GM18519 (cell line): ENCODE measurements around the gene PRPH.
"Not testable (repeated sequence)": the region's sequence is repeated elsewhere in the genome, so short reads cannot be mapped to it uniquely, and the experiment has no call there.

Source experiments
- ATAC-seq: cut with Tn5 transposase; IDR thresholded peaks from one replicate; pipeline ENCODE4 v1.9.1; 2021; ENCODE audit warnings: mild to moderate bottlenecking, moderate library complexity; ENCODE audit not compliant: unreplicated experiment, low FRiP score

PRPH gene

GRCh38 chr12:49295082-49295936, at the start of gene PRPH:
Gene PRPH (plus strand): TSS chr12:49295147. CDS start chr12:49295201, 54 bp downstream.
- ATAC-seq: no peak

- ATAC-seq: no peak
Measured at GRCh38 chr12:49251357-49251756, 43.6 kb upstream of the PRPH start.

DNA sequence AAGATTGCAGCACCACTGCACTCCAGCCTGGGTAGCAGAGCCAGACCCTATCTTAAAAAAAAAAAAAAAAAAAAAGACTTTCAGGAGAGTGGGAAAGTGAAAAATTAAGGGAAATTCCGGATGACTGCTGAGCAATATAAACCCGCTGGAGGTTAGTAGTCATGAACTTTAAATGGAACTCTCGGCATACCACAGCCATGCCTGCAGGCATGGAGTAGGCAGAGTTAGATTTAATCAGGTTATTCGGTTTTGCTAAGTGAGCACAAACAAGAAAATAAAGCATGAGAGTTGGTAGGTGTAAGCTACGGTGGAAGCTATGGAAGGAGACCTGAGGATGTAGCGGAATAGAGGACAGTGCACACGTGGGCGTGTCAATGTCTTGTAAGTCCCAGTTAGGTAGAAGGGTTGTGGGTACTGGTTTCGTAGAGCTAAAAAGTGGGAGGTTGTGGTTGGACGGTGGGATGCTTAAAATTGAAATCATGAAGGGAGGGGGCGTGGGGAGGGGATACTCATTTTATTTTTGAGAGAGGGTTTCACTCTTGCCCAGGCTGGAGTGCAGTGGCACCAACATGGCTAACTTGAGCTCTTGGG, 41.8 kb upstream of the PRPH start:
- ATAC-seq: no peak

GRCh38 chr12:49255456-49255855, 39.5 kb upstream of the PRPH start:
- ATAC-seq: not testable (repeated sequence)

- no peak for ATAC-seq
Measured at GRCh38 chr12:49255857-49256637, 38.9 kb upstream of the PRPH start.

- ATAC-seq: not testable (repeated sequence)
Measured at GRCh38 chr12:49257508-49258184, 37.3 kb upstream of the PRPH start.

DNA sequence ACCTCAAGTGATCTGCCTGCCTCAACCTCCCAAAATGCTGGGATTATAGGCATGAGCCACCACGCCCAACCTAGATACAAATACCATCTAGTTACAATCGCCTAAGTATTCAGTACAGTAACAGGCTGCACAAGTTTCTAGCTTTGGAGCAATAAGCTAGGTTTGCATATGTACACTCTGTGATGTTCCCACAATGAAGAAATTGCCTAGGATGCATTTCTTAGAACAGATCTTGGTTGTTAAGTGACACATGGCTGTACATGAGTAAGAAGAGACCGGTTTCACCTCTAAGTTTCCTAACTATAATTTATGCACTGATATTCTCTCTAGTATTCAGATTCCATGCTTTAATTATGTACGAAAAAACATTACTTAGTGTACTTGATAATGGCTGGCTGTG, 35.5 kb upstream of the PRPH start:
- no peak for ATAC-seq

DNA sequence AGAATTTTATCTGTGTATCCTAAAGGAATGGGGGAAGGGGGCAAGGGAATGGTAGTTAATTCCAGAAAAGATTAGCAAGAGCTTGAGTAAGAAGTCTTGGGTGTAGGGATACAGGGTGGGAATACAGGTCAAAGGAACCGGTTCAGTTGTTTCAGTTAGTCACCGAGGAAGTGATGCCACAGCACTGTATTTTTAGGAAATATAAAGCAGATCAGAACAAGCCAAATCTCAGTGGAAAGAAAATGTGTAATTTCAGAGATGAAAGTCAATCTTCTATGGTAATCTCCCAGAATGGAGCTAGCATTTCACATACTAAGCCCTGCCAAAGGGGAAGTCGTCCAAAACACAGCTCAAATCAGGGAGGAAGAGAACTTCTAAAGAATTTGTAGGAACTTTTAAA, 34.8 kb upstream of the PRPH start:
- ATAC-seq: no peak

DNA sequence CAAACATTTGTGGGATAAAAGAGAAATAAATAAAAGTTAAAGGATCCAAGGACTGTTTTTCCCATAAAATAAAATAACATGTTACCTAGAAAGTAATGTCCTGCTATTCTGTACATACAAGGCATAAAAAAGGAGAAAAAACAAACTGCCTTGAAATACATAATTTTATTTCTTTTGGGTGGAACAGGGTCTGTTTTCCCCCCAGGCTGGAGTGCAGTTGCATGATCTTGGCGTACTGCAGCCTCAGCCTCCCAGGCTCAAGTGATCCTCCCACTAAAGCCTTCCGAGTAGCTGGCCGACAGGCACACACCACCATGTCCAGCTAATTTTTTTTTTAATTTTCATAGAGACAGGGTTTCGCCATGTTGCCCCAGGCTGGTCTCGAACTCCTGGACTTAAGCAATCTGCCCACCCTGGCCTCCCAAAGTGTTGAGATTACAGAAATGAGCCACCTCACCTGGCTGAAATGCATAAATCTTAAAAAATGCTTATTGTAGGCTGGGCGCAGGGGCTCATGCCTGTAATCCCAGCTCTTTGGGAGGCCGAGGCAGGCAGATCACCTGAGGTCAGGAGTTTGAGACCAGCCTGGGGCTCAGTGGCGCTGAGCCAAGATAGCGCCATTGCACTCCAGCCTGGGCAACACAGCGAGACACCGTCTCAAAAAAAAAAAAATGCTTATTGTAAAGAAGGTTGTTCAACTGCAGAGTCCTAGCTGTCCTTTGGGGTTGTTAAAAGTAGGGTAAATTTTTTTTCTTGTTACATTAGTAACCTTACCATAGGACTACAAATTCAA, 34.2 kb upstream of the PRPH start:
- no peak for ATAC-seq

DNA sequence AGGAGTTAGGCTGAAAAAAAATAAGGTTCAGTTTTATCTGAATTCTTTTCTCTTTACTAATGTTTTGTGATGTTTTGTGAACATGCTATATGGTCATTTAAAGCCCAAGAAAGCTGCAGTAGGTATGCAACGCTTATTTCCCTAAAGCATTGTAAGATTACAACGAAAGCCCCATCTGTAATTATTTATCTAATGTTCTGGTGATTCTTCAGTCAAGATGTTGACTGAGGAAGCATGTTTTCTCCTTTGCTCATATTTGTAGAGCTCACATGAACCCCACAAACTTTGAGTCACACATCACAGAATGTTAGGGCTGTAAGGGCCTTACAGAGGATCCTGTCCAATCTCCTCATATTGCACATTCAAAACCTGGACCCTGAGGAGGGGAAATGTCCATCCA, 33.2 kb upstream of the PRPH start:
- ATAC-seq: no peak

GRCh38 chr12:49263400-49263763, 31.6 kb upstream of the PRPH start:
- ATAC-seq: no peak

DNA sequence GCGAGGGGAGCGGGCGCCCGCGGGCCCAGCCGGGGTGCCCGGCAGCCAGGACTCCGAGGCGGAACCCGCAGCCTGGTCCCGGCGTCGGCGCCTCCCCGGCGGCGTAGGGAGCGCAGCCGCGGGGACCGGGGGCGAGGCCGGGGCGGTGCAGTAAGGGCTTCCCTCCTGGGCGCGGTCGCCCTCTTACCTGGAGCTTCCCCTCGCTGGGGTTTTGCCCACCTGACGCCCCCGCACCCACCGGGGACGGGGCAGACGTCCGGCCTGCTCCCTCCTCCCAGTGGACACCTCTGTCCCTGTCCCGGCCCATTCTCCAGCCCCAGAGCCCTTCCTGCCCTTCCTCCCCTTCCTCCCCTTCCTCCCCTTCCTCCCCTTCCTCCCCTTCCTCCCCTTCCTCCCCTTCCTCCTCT, 30.5 kb upstream of the PRPH start:
- ATAC-seq: peak; percentile 26

- peak; percentile 72 for ATAC-seq
Measured at GRCh38 chr12:49264873-49265792, 29.8 kb upstream of the PRPH start, which contains the start of gene TUBA1C. Gene TUBA1C (plus strand): TSS chr12:49265082. CDS start chr12:49265182, 100 bp downstream.

DNA sequence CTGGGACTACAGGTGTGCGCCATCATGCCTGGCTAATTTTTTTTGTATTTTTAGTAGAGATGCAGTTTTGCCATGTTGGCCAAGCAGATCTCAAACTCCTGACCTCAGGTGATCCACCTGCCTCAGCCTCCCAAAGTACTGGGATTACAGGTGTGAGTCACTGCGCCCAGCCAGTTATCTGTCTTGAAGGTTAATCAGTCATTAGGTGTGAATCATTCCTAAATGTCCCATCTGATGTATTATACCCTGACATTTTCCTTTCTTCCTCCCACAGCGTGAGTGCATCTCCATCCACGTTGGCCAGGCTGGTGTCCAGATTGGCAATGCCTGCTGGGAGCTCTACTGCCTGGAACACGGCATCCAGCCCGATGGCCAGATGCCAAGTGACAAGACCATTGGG, 25.8 kb upstream of the PRPH start:
- ATAC-seq: not testable (repeated sequence)

- no peak for ATAC-seq
Measured at GRCh38 chr12:49272790-49273725, 21.9 kb upstream of the PRPH start.

- no peak for ATAC-seq
Measured at GRCh38 chr12:49273726-49274395, 21.1 kb upstream of the PRPH start.

- ATAC-seq: no peak
Measured at GRCh38 chr12:49274396-49275069, 20.4 kb upstream of the PRPH start.
